Lower leg skin (tissue), 3 donors: Measurements from ENCODE around the gene OCA2.

Experiments
- CTCF ChIP-seq, 3 donors: fragments of 450-650 bp; IDR thresholded peaks; one replicate each; pipeline ENCODE4 v1.5.1; 2016; ENCODE audit warnings: antibody characterized with exemption in 3 of 3, mild to moderate bottlenecking in 3 of 3, moderate library complexity in 2 of 3
- POLR2A ChIP-seq, 2 donors: fragments of 450-650 bp; IDR thresholded peaks; one replicate each; pipeline ENCODE4 v1.6.1; 2016 to 2017; ENCODE audit warnings: antibody characterized with exemption in 2 of 2, mild to moderate bottlenecking in 1 of 2, moderate library complexity in 1 of 2

GRCh38 chr15:27936164-27936563, 163.0 kb downstream of the OCA2 start:
- TF ChIP-seq CTCF (IDR thresholded peaks at IDR 0.05), result no peak
- TF ChIP-seq POLR2A (IDR thresholded peaks at IDR 0.05), result no peak
